GM23338 (cell line): ENCODE measurements around the gene BCL2.

Experiments
- CREB1 ChIP-seq: fragments of 250-450 bp; sonication (Bioruptor Pico); IDR thresholded peaks from 2 replicates; pipeline ENCODE4 v1.5.0; 2020; ENCODE audit warnings: low read depth, mild to moderate bottlenecking, moderate library complexity
- EZH2 ChIP-seq: fragments of 200-600 bp; sonication (generic); IDR thresholded peaks from one replicate; pipeline ENCODE4 v1.8.0; 2017; ENCODE audit warnings: antibody characterized with exemption, mild to moderate bottlenecking, low read depth; ENCODE audit not compliant: unreplicated experiment
- EZH2phosphoT487 ChIP-seq: fragments of 200-600 bp; sonication (generic); IDR thresholded peaks from one replicate; pipeline ENCODE4 v1.8.1; 2018; ENCODE audit warnings: antibody characterized with exemption; ENCODE audit not compliant: unreplicated experiment
- JUNB ChIP-seq: IDR thresholded peaks from one replicate; pipeline ENCODE4 v1.6.1; 2016; ENCODE audit warnings: antibody characterized with exemption; ENCODE audit not compliant: unreplicated experiment
- NANOG ChIP-seq: IDR thresholded peaks from 2 replicates; pipeline ENCODE4 v1.6.1; 2016; ENCODE audit warnings: antibody characterized with exemption, borderline replicate concordance
- POLR2AphosphoS5 ChIP-seq: IDR thresholded peaks from 2 replicates; pipeline ENCODE4 v1.6.1; 2016; ENCODE audit warnings: antibody characterized with exemption, low read depth
- REST ChIP-seq: IDR thresholded peaks from one replicate; pipeline ENCODE4 v1.6.1; 2018; ENCODE audit warnings: antibody characterized with exemption; ENCODE audit not compliant: unreplicated experiment
- STAT1 ChIP-seq: IDR thresholded peaks from one replicate; pipeline ENCODE4 v1.6.1; 2016; ENCODE audit warnings: antibody characterized with exemption; ENCODE audit not compliant: unreplicated experiment
- ZNF114 ChIP-seq: fragments of 250-450 bp; sonication (Bioruptor Pico); IDR thresholded peaks from 2 replicates; pipeline ENCODE4 v1.5.0; 2020; ENCODE audit warnings: mild to moderate bottlenecking, moderate library complexity
- ZNF331 ChIP-seq: fragments of 250-450 bp; sonication (Bioruptor Pico); IDR thresholded peaks from 2 replicates; pipeline ENCODE4 v1.5.0; 2020; ENCODE audit warnings: low read depth, mild to moderate bottlenecking, moderate library complexity
- TF ChIP-seq, protein P1 (sequence below), 2 experiments: fragments of 200-600 bp in 1 of 2; sonication (generic) in 1 of 2; conservative IDR thresholded peaks; 2 replicates each; pipeline versions ENCODE4 v1.5.1 to v1.6.1; 2016 to 2017; ENCODE audit warnings: antibody characterized with exemption in 2 of 2, low read depth in 2 of 2, mild to moderate bottlenecking in 2 of 2, moderate library complexity in 1 of 2
- TF ChIP-seq, protein P2 (sequence below): IDR thresholded peaks from 2 replicates; pipeline ENCODE4 v1.6.1; 2016; ENCODE audit warnings: antibody characterized with exemption
- TF ChIP-seq, protein P3 (sequence below): fragments of 250-450 bp; sonication (Bioruptor Pico); IDR thresholded peaks from 2 replicates; pipeline ENCODE4 v1.5.0; 2020; ENCODE audit warnings: mild to moderate bottlenecking, moderate library complexity

GRCh38 chr18:63244607-63245006, 75.0 kb downstream of the BCL2 start:
- no peak for TF ChIP-seq EZH2
- TF ChIP-seq, protein P1, sequence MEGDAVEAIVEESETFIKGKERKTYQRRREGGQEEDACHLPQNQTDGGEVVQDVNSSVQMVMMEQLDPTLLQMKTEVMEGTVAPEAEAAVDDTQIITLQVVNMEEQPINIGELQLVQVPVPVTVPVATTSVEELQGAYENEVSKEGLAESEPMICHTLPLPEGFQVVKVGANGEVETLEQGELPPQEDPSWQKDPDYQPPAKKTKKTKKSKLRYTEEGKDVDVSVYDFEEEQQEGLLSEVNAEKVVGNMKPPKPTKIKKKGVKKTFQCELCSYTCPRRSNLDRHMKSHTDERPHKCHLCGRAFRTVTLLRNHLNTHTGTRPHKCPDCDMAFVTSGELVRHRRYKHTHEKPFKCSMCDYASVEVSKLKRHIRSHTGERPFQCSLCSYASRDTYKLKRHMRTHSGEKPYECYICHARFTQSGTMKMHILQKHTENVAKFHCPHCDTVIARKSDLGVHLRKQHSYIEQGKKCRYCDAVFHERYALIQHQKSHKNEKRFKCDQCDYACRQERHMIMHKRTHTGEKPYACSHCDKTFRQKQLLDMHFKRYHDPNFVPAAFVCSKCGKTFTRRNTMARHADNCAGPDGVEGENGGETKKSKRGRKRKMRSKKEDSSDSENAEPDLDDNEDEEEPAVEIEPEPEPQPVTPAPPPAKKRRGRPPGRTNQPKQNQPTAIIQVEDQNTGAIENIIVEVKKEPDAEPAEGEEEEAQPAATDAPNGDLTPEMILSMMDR (conservative IDR thresholded peaks at IDR 0.05; ENCODE audit: low read depth in 2 of 2) = no peak
- no peak for TF ChIP-seq EZH2phosphoT487
- no peak for TF ChIP-seq CREB1 (CRISPR knock-in tag)
- TF ChIP-seq POLR2AphosphoS5 = no peak
- no peak for TF ChIP-seq REST
- no peak for TF ChIP-seq NANOG
- no peak for TF ChIP-seq JUNB
- no peak for TF ChIP-seq ZNF331
- TF ChIP-seq STAT1 = no peak
- TF ChIP-seq, protein P2, sequence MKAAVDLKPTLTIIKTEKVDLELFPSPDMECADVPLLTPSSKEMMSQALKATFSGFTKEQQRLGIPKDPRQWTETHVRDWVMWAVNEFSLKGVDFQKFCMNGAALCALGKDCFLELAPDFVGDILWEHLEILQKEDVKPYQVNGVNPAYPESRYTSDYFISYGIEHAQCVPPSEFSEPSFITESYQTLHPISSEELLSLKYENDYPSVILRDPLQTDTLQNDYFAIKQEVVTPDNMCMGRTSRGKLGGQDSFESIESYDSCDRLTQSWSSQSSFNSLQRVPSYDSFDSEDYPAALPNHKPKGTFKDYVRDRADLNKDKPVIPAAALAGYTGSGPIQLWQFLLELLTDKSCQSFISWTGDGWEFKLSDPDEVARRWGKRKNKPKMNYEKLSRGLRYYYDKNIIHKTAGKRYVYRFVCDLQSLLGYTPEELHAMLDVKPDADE = no peak
- no peak for TF ChIP-seq ZNF114 (CRISPR knock-in tag)
- TF ChIP-seq, protein P3, sequence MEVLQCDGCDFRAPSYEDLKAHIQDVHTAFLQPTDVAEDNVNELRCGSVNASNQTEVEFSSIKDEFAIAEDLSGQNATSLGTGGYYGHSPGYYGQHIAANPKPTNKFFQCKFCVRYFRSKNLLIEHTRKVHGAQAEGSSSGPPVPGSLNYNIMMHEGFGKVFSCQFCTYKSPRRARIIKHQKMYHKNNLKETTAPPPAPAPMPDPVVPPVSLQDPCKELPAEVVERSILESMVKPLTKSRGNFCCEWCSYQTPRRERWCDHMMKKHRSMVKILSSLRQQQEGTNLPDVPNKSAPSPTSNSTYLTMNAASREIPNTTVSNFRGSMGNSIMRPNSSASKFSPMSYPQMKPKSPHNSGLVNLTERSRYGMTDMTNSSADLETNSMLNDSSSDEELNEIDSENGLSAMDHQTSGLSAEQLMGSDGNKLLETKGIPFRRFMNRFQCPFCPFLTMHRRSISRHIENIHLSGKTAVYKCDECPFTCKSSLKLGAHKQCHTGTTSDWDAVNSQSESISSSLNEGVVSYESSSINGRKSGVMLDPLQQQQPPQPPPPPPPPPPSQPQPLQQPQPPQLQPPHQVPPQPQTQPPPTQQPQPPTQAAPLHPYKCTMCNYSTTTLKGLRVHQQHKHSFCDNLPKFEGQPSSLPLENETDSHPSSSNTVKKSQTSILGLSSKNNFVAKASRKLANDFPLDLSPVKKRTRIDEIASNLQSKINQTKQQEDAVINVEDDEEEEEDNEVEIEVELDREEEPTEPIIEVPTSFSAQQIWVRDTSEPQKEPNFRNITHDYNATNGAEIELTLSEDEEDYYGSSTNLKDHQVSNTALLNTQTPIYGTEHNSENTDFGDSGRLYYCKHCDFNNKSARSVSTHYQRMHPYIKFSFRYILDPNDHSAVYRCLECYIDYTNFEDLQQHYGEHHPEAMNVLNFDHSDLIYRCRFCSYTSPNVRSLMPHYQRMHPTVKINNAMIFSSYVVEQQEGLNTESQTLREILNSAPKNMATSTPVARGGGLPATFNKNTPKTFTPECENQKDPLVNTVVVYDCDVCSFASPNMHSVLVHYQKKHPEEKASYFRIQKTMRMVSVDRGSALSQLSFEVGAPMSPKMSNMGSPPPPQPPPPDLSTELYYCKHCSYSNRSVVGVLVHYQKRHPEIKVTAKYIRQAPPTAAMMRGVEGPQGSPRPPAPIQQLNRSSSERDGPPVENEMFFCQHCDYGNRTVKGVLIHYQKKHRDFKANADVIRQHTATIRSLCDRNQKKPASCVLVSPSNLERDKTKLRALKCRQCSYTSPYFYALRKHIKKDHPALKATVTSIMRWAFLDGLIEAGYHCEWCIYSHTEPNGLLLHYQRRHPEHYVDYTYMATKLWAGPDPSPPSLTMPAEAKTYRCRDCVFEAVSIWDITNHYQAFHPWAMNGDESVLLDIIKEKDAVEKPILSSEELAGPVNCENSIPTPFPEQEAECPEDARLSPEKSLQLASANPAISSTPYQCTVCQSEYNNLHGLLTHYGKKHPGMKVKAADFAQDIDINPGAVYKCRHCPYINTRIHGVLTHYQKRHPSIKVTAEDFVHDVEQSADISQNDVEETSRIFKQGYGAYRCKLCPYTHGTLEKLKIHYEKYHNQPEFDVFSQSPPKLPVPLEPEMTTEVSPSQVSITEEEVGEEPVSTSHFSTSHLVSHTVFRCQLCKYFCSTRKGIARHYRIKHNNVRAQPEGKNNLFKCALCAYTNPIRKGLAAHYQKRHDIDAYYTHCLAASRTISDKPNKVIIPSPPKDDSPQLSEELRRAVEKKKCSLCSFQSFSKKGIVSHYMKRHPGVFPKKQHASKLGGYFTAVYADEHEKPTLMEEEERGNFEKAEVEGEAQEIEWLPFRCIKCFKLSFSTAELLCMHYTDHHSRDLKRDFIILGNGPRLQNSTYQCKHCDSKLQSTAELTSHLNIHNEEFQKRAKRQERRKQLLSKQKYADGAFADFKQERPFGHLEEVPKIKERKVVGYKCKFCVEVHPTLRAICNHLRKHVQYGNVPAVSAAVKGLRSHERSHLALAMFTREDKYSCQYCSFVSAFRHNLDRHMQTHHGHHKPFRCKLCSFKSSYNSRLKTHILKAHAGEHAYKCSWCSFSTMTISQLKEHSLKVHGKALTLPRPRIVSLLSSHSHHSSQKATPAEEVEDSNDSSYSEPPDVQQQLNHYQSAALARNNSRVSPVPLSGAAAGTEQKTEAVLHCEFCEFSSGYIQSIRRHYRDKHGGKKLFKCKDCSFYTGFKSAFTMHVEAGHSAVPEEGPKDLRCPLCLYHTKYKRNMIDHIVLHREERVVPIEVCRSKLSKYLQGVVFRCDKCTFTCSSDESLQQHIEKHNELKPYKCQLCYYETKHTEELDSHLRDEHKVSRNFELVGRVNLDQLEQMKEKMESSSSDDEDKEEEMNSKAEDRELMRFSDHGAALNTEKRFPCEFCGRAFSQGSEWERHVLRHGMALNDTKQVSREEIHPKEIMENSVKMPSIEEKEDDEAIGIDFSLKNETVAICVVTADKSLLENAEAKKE = no peak
